DOHH2 (cell line): Measurements from ENCODE around the gene GARIN5B.

ENCODE experiments used
- EZH2phosphoT487 ChIP-seq: fragments of 200-600 bp; sonication (generic); IDR thresholded peaks from 2 replicates; pipeline ENCODE4 v1.6.1; 2017; ENCODE audit warnings: borderline replicate concordance, mild to moderate bottlenecking, antibody characterized with exemption, low read length, moderate library complexity, mixed read lengths
- TF ChIP-seq, protein P1 (sequence below): fragments of 200-600 bp; sonication (generic); IDR thresholded peaks from one replicate; pipeline ENCODE4 v1.5.1; 2014; ENCODE audit warnings: antibody characterized with exemption, mild to moderate bottlenecking, low read depth, low read length; ENCODE audit not compliant: poor library complexity, severe bottlenecking

DNA sequence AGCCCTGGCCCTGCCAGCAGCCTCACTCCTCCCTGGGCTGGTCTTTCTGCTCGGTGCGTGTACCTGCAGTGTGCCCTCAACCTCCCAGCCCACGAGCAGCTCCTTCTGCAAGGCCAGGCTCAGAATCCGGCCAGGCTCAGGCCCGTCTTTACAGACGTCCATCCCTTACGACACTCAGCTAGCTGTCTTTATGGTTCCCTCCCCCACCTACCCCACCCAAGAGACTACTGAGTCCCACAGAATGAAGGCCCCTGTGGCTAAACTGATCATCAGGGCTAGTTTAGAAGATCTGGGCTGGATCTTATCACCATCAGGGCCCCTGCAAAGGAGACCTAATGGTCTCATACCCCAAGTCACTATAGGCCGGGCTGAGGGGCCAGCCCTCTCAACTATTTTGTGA lies 48.7 kb downstream of the GARIN5B start:
- TF ChIP-seq, protein P1, sequence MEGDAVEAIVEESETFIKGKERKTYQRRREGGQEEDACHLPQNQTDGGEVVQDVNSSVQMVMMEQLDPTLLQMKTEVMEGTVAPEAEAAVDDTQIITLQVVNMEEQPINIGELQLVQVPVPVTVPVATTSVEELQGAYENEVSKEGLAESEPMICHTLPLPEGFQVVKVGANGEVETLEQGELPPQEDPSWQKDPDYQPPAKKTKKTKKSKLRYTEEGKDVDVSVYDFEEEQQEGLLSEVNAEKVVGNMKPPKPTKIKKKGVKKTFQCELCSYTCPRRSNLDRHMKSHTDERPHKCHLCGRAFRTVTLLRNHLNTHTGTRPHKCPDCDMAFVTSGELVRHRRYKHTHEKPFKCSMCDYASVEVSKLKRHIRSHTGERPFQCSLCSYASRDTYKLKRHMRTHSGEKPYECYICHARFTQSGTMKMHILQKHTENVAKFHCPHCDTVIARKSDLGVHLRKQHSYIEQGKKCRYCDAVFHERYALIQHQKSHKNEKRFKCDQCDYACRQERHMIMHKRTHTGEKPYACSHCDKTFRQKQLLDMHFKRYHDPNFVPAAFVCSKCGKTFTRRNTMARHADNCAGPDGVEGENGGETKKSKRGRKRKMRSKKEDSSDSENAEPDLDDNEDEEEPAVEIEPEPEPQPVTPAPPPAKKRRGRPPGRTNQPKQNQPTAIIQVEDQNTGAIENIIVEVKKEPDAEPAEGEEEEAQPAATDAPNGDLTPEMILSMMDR, result no peak
- no peak for TF ChIP-seq EZH2phosphoT487
